Measurements from ENCODE around the gene NPNT. TPM values are rescaled to one million over a fixed set of nuclear protein-coding genes. Genes with fewer than 3 reads are reported as not detected.

Gene NPNT
- total and polyA plus RNA-seq, 5 donors from 2014 or later = not detected

DNA sequence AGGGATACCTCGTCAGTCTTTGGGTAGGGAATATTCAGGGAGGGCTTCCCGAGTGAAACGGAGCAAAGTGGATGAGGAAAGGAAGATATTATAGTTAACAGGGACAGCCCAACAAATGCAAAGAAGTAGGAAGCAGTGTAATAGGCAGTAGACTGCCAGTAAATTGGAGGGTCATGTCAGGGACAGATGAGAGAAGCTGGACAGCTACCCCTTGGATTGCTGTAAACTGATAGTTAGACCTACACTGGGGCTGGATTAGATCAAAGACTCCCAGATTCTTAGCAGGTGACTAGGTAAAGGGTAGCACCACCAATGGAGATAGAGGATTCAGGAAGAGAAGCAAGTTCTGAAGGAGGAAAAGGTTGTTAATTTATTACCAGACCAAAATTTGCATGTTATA is 48.0 kb downstream of the NPNT start:
- Mint-ChIP-seq H3K27me3 (no peaks in the 10 kb centered on the region), H3K4me3 (no peak overlapping the region), H3K27ac (no peak overlapping the region), H3K36me3 (no peaks in the 10 kb centered on the region), H3K9me3 (peaks cover 0 to 7% (median 4%) of the 10 kb centered on the region in 7 donors), H3K4me1 (no peaks in the 10 kb centered on the region)
- no peaks in the 10 kb centered on the region for H3K27me3 ChIP-seq (ENCODE audit: control insufficient read depth, insufficient read depth, low read length)
- no peak for ATAC-seq (ENCODE audit: low read depth in 2 of 2)
- DNase-seq = no peak
- no peaks in the 10 kb centered on the region for H3K36me3 ChIP-seq (ENCODE audit: control insufficient read depth, insufficient read depth, low read length)
- peaks cover 0 to 2% of the 10 kb centered on the region in 2 experiments for H3K9me3 ChIP-seq (ENCODE audit: control insufficient read depth in 2 of 2, low read length in 2 of 2)
- no peak overlapping the region for H3K27ac ChIP-seq (ENCODE audit: insufficient read depth, low read length, poor library complexity, severe bottlenecking)
- no peak overlapping the region for H3K4me3 ChIP-seq (ENCODE audit: low read depth, low read length)
- no peaks in the 10 kb centered on the region for H3K4me1 ChIP-seq (ENCODE audit: control insufficient read depth, insufficient read depth, low read length, poor library complexity, severe bottlenecking)

DNA sequence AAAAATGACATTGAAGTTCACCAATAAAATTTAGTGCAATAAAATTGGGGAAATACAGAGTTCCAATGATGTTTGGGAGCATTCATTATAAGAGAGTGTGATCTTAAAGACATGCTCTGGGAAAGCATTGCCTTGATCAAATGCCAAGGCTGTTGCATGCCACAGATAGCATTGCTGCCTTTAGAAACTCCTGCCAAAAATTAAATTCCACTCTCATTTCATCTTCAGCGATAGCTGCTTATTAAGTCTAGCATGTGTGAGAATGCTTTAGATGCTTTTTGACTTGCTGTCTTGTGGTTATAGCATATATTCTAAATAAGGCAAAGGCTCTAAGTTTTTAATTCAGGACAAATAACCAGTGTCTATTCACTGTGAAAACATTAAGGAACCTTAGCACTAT is 49.3 kb downstream of the NPNT start:
- H3K9me3 Mint-ChIP-seq = peaks cover 0 to 7% (median 2%) of the 10 kb centered on the region in 7 donors
- Histone ChIP-seq H3K4me3 (ENCODE audit: low read depth, low read length) (no peak overlapping the region), H3K9me3 (ENCODE audit: control insufficient read depth in 2 of 2, low read length in 2 of 2) (peaks cover 0 to 2% of the 10 kb centered on the region in 2 experiments), H3K27ac (ENCODE audit: insufficient read depth, low read length, poor library complexity, severe bottlenecking) (no peak overlapping the region), H3K27me3 (ENCODE audit: control insufficient read depth, insufficient read depth, low read length) (no peaks in the 10 kb centered on the region), H3K4me1 (ENCODE audit: control insufficient read depth, insufficient read depth, low read length, poor library complexity, severe bottlenecking) (no peaks in the 10 kb centered on the region), H3K36me3 (ENCODE audit: control insufficient read depth, insufficient read depth, low read length) (no peaks in the 10 kb centered on the region)
- DNase-seq (no peak), ATAC-seq (ENCODE audit: low read depth in 2 of 2) (no peak)
- H3K27me3 Mint-ChIP-seq = no peaks in the 10 kb centered on the region
- H3K36me3 Mint-ChIP-seq = no peaks in the 10 kb centered on the region
- no peaks in the 10 kb centered on the region for H3K4me1 Mint-ChIP-seq
- H3K27ac Mint-ChIP-seq = no peak overlapping the region
- no peak overlapping the region for H3K4me3 Mint-ChIP-seq

DNA sequence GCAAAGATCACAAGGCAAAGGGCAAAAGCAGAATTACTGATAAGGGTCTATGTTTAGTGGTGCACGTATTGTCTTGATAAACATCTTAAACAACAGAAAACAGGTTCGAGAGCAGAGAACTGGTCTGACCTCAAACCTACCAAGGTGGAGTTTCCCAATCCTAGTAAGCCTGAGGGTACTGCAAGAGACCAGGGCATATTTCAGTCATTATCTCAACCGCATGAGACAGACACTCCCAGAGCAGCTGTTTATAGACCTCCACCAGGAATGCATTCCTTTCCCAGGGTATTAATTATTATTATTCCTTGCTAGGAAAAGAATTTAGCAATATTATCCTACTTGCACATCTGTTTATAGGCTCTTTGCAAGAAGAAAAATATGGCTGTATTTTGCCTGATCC is 51.5 kb downstream of the NPNT start:
- no peak overlapping the region for H3K4me3 Mint-ChIP-seq
- no peaks in the 10 kb centered on the region for H3K4me1 ChIP-seq (ENCODE audit: control insufficient read depth, insufficient read depth, low read length, poor library complexity, severe bottlenecking)
- H3K36me3 Mint-ChIP-seq = no peaks in the 10 kb centered on the region
- no peaks in the 10 kb centered on the region for H3K27me3 ChIP-seq (ENCODE audit: control insufficient read depth, insufficient read depth, low read length)
- no peak for ATAC-seq (ENCODE audit: low read depth in 2 of 2)
- no peak for DNase-seq
- H3K9me3 Mint-ChIP-seq = peaks cover 0 to 7% (median 2%) of the 10 kb centered on the region in 7 donors
- H3K9me3 ChIP-seq (ENCODE audit: control insufficient read depth in 2 of 2, low read length in 2 of 2) = peaks cover 0 to 2% of the 10 kb centered on the region in 2 experiments
- no peaks in the 10 kb centered on the region for H3K4me1 Mint-ChIP-seq
- no peaks in the 10 kb centered on the region for H3K36me3 ChIP-seq (ENCODE audit: control insufficient read depth, insufficient read depth, low read length)
- no peak overlapping the region for H3K27ac Mint-ChIP-seq
- H3K4me3 ChIP-seq (ENCODE audit: low read depth, low read length) = no peak overlapping the region
- H3K27me3 Mint-ChIP-seq = no peaks in the 10 kb centered on the region
- H3K27ac ChIP-seq (ENCODE audit: insufficient read depth, low read length, poor library complexity, severe bottlenecking) = no peak overlapping the region

DNA sequence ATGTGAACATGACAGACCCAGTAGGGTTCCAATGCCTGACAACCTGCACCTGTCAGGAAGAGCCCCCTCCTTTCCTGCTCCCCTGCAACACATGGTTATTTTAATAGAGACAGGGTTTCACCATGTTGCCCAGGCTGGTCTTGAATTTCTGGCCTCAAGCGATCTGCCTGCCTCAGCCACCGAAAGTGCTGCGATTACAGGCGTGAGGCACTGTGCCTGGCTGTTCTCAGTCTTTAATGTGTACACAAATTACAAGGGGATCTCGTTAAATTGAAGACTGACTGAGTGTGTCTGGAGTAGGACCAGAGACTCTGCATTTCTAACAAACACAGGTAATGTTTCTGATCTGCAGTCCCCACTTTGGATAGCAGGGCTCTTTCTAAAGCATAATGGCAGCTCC is 55.4 kb downstream of the NPNT start:
- Mint-ChIP-seq H3K36me3 (no peaks in the 10 kb centered on the region), H3K27me3 (peaks cover 5% of the 10 kb centered on the region), H3K4me3 (no peak overlapping the region), H3K27ac (no peak overlapping the region), H3K4me1 (no peaks in the 10 kb centered on the region), H3K9me3 (peaks cover 0 to 7% (median 2%) of the 10 kb centered on the region in 7 donors)
- no peak for ATAC-seq (ENCODE audit: low read depth in 2 of 2)
- no peaks in the 10 kb centered on the region for H3K4me1 ChIP-seq (ENCODE audit: control insufficient read depth, insufficient read depth, low read length, poor library complexity, severe bottlenecking)
- no peaks in the 10 kb centered on the region for H3K36me3 ChIP-seq (ENCODE audit: control insufficient read depth, insufficient read depth, low read length)
- no peaks in the 10 kb centered on the region for H3K27me3 ChIP-seq (ENCODE audit: control insufficient read depth, insufficient read depth, low read length)
- H3K27ac ChIP-seq (ENCODE audit: insufficient read depth, low read length, poor library complexity, severe bottlenecking) = no peak overlapping the region
- peaks cover 0 to 2% of the 10 kb centered on the region in 2 experiments for H3K9me3 ChIP-seq (ENCODE audit: control insufficient read depth in 2 of 2, low read length in 2 of 2)
- H3K4me3 ChIP-seq (ENCODE audit: low read depth, low read length) = no peak overlapping the region
- DNase-seq = no peak

DNA sequence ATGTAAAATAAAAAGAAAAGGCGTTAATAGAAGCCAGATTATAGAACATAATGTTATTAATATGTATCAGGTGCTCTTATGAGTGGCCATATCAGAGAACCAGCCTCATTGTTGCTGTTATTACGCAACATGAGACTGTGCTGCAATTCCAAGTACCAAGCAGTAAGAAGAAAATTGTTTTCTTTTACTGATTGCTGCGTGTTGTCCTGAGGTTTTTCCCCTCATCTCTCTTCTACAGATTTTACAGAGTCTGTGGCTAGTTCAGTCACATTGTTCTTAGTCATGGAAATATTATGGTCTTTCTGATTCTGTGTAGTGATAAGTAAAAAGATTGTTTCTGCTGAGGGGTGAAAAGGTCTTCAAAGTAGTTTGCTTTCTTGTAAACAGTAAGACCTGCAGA is 55.9 kb downstream of the NPNT start:
- ATAC-seq (ENCODE audit: low read depth in 2 of 2) (no peak), DNase-seq (no peak)
- no peaks in the 10 kb centered on the region for H3K4me1 Mint-ChIP-seq
- peaks cover 0 to 6% (median 2%) of the 10 kb centered on the region in 7 donors for H3K9me3 Mint-ChIP-seq
- no peak overlapping the region for H3K4me3 Mint-ChIP-seq
- no peaks in the 10 kb centered on the region for H3K36me3 ChIP-seq (ENCODE audit: control insufficient read depth, insufficient read depth, low read length)
- H3K4me3 ChIP-seq (ENCODE audit: low read depth, low read length) = no peak overlapping the region
- no peaks in the 10 kb centered on the region for H3K4me1 ChIP-seq (ENCODE audit: control insufficient read depth, insufficient read depth, low read length, poor library complexity, severe bottlenecking)
- no peak overlapping the region for H3K27ac Mint-ChIP-seq
- no peaks in the 10 kb centered on the region for H3K36me3 Mint-ChIP-seq
- peaks cover 0 to 2% of the 10 kb centered on the region in 2 experiments for H3K9me3 ChIP-seq (ENCODE audit: control insufficient read depth in 2 of 2, low read length in 2 of 2)
- no peak overlapping the region for H3K27ac ChIP-seq (ENCODE audit: insufficient read depth, low read length, poor library complexity, severe bottlenecking)
- H3K27me3 Mint-ChIP-seq = peaks cover 5% of the 10 kb centered on the region
- no peaks in the 10 kb centered on the region for H3K27me3 ChIP-seq (ENCODE audit: control insufficient read depth, insufficient read depth, low read length)

DNA sequence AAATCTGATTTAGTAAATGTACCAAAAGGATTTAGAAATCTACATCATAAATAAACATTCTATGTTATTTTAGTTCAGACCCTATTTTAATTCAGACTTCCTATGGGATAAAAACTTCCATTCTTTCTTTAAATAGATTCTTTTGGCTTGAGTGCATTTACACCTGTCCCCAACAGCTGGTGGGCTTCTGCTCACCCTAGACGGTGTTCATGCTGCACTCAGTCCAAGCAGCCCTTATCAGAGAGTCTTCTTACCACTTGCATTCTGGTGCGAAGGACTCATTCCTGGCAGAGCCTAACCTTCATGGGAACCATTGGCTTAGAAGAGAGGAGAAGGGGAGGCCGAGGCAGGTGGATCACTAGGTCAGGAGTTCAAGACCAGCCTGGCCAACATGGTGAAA is 57.3 kb downstream of the NPNT start:
- ATAC-seq (ENCODE audit: low read depth in 2 of 2) (no peak), DNase-seq (no peak)
- no peak overlapping the region for H3K27ac ChIP-seq (ENCODE audit: insufficient read depth, low read length, poor library complexity, severe bottlenecking)
- H3K9me3 ChIP-seq (ENCODE audit: control insufficient read depth in 2 of 2, low read length in 2 of 2) = no peaks in the 10 kb centered on the region
- H3K27me3 ChIP-seq (ENCODE audit: control insufficient read depth, insufficient read depth, low read length) = no peaks in the 10 kb centered on the region
- H3K4me3 ChIP-seq (ENCODE audit: low read depth, low read length) = no peak overlapping the region
- Mint-ChIP-seq H3K36me3 (no peaks in the 10 kb centered on the region), H3K27ac (no peak overlapping the region), H3K9me3 (peaks cover 0 to 4% (median 0%) of the 10 kb centered on the region in 7 donors), H3K4me3 (no peak overlapping the region), H3K4me1 (no peaks in the 10 kb centered on the region), H3K27me3 (peaks cover 5% of the 10 kb centered on the region)
- H3K36me3 ChIP-seq (ENCODE audit: control insufficient read depth, insufficient read depth, low read length) = no peaks in the 10 kb centered on the region
- H3K4me1 ChIP-seq (ENCODE audit: control insufficient read depth, insufficient read depth, low read length, poor library complexity, severe bottlenecking) = no peaks in the 10 kb centered on the region

DNA sequence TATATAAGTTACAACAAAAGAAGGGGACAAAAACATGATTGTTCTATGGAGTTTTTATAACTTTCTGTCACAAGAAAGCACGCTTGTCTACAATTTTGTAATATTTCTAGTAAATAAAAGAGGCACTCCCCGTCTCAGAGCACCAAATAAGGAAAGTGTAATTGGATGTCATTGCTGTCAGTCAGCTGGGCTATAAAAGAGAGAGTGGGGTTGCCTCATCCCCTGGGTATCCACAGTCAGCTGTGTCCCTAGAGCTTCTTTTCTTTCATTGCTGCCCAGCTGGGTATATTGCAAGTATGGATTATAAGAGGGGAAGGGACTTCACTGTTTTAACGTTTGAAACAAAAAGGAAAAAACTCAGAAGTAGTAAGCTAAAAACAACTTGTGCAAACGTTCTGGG is 61.3 kb downstream of the NPNT start:
- H3K9me3 Mint-ChIP-seq = peaks cover 0 to 4% (median 0%) of the 10 kb centered on the region in 7 donors
- ATAC-seq (ENCODE audit: low read depth in 2 of 2) (no peak), DNase-seq (no peak)
- Histone ChIP-seq H3K27ac (ENCODE audit: insufficient read depth, low read length, poor library complexity, severe bottlenecking) (no peak overlapping the region), H3K27me3 (ENCODE audit: control insufficient read depth, insufficient read depth, low read length) (no peaks in the 10 kb centered on the region), H3K4me1 (ENCODE audit: control insufficient read depth, insufficient read depth, low read length, poor library complexity, severe bottlenecking) (no peaks in the 10 kb centered on the region), H3K36me3 (ENCODE audit: control insufficient read depth, insufficient read depth, low read length) (no peaks in the 10 kb centered on the region), H3K4me3 (ENCODE audit: low read depth, low read length) (no peak overlapping the region), H3K9me3 (ENCODE audit: control insufficient read depth in 2 of 2, low read length in 2 of 2) (no peaks in the 10 kb centered on the region)
- H3K4me3 Mint-ChIP-seq = no peak overlapping the region
- H3K36me3 Mint-ChIP-seq = no peaks in the 10 kb centered on the region
- no peaks in the 10 kb centered on the region for H3K4me1 Mint-ChIP-seq
- H3K27me3 Mint-ChIP-seq = peaks cover 5% of the 10 kb centered on the region
- H3K27ac Mint-ChIP-seq = no peak overlapping the region

DNA sequence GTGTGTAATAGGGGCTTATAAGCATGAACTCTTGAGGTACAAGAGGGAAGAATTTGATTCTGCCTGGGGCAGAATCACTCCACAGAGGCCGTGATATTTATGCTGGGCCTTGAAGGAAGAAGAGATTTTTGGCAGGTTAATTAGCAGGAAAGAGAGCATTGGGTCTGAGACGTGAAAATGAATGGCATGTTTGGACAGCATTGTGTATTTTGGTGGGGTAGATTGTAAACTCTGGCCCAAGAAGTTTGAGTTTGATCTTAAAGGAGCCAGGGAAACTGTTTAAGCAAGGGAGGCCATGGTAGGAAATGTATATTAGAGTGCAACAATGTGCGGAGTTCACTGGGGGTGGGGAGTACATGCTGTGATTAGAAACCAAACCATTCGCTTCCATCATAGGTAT is 62.4 kb downstream of the NPNT start:
- Histone ChIP-seq H3K4me3 (ENCODE audit: low read depth, low read length) (no peak overlapping the region), H3K36me3 (ENCODE audit: control insufficient read depth, insufficient read depth, low read length) (no peaks in the 10 kb centered on the region), H3K9me3 (ENCODE audit: control insufficient read depth in 2 of 2, low read length in 2 of 2) (no peaks in the 10 kb centered on the region), H3K27ac (ENCODE audit: insufficient read depth, low read length, poor library complexity, severe bottlenecking) (no peak overlapping the region), H3K27me3 (ENCODE audit: control insufficient read depth, insufficient read depth, low read length) (no peaks in the 10 kb centered on the region), H3K4me1 (ENCODE audit: control insufficient read depth, insufficient read depth, low read length, poor library complexity, severe bottlenecking) (no peaks in the 10 kb centered on the region)
- Mint-ChIP-seq H3K36me3 (no peaks in the 10 kb centered on the region), H3K9me3 (peaks cover 0 to 4% (median 0%) of the 10 kb centered on the region in 7 donors), H3K27ac (no peak overlapping the region), H3K4me1 (no peaks in the 10 kb centered on the region), H3K4me3 (no peak overlapping the region), H3K27me3 (peaks cover 5% of the 10 kb centered on the region)
- ATAC-seq (ENCODE audit: low read depth in 2 of 2) = no peak
- DNase-seq = no peak

All from CD4-positive, CD25-positive, alpha-beta regulatory T cell (primary cell).